ENCODE measurements around the gene NDUFS2. TPM values are rescaled to one million over a fixed set of nuclear protein-coding genes. Genes with fewer than 3 reads are reported as not detected.

The NDUFS2 gene
- total RNA-seq, 1 experiment from 2014 or later = 94.9 TPM

- in situ Hi-C loops (cut with HindIII; ENCODE audit: low pct_unique_long_range_greater_than_20kb, low sequenced_read_pairs) (no loop called here), intact Hi-C loops (cut with micrococcal nuclease; ENCODE audit: unreplicated experiment) (no loop called here)
- H3K4me1 ChIP-seq (ENCODE audit: control insufficient read depth, insufficient read depth, low read length) = no peaks in the 10 kb centered on the region
- no peaks in the 10 kb centered on the region for H3K36me3 ChIP-seq (ENCODE audit: control insufficient read depth, insufficient read depth, low read length)
- H3K27ac ChIP-seq (ENCODE audit: low read length) = no peak overlapping the region
- H3K4me3 ChIP-seq (ENCODE audit: low read depth in 2 of 2, low read length in 2 of 2) = no peak overlapping the region
- ChIA-PET POLR2A (interaction anchor here (0.7 kb wide), 1 partner anchor 189 kb away, joined by 10 read pairs; no protein-coding TSS in a partner anchor), CTCF (no interaction called here)
- TF ChIP-seq CTCF (IDR thresholded peaks at IDR 0.05) = no peak
- no peak for TF ChIP-seq REST (IDR thresholded peaks at IDR 0.05; ENCODE audit: insufficient read depth in 1 of 2, low read depth in 2 of 2, low read length in 1 of 2)
- no peak for TF ChIP-seq TCF7L2 (IDR thresholded peaks at IDR 0.05; ENCODE audit: low read depth, low read length)
- TF ChIP-seq POLR2AphosphoS5 (IDR thresholded peaks at IDR 0.05; ENCODE audit: low read depth, low read length) = no peak
- TF ChIP-seq SIN3A (IDR thresholded peaks at IDR 0.05; ENCODE audit: borderline replicate concordance, insufficient read depth, low read depth, low read length) = no peak
- DNase-seq (ENCODE audit: low read depth, low spot score) (no peak), ATAC-seq (no peak)
- no peaks in the 10 kb centered on the region for H3K9me3 ChIP-seq (ENCODE audit: control insufficient read depth, insufficient read depth, low read depth, low read length)
- no TSS peak for BruUV-seq (replicated peaks)
- H3K27me3 ChIP-seq (ENCODE audit: control insufficient read depth, insufficient read depth, low read length) = no peaks in the 10 kb centered on the region
These were observed 13.8 kb upstream of the NDUFS2 start for GRCh38 chr1:161188381-161188780.

GRCh38 chr1:161189036-161189435 lies 13.1 kb upstream of the NDUFS2 start:
- ATAC-seq (no peak), DNase-seq (ENCODE audit: low read depth, low spot score) (no peak)
- no peak for TF ChIP-seq REST (IDR thresholded peaks at IDR 0.05; ENCODE audit: insufficient read depth in 1 of 2, low read depth in 2 of 2, low read length in 1 of 2)
- no peak for TF ChIP-seq SIN3A (IDR thresholded peaks at IDR 0.05; ENCODE audit: borderline replicate concordance, insufficient read depth, low read depth, low read length)
- TF ChIP-seq CTCF (IDR thresholded peaks at IDR 0.05) = no peak
- TF ChIP-seq TCF7L2 (IDR thresholded peaks at IDR 0.05; ENCODE audit: low read depth, low read length) = no peak
- TF ChIP-seq POLR2AphosphoS5 (IDR thresholded peaks at IDR 0.05; ENCODE audit: low read depth, low read length) = no peak
- in situ Hi-C loops (cut with HindIII; ENCODE audit: low pct_unique_long_range_greater_than_20kb, low sequenced_read_pairs) = no loop called here
- Histone ChIP-seq H3K36me3 (ENCODE audit: control insufficient read depth, insufficient read depth, low read length) (no peaks in the 10 kb centered on the region), H3K4me3 (ENCODE audit: low read depth in 2 of 2, low read length in 2 of 2) (no peak overlapping the region), H3K4me1 (ENCODE audit: control insufficient read depth, insufficient read depth, low read length) (no peaks in the 10 kb centered on the region), H3K27ac (ENCODE audit: low read length) (no peak overlapping the region), H3K27me3 (ENCODE audit: control insufficient read depth, insufficient read depth, low read length) (no peaks in the 10 kb centered on the region), H3K9me3 (ENCODE audit: control insufficient read depth, insufficient read depth, low read depth, low read length) (no peaks in the 10 kb centered on the region)
- CTCF ChIA-PET = no interaction called here
- POLR2A ChIA-PET = no interaction called here
- no TSS peak for BruUV-seq (replicated peaks)
- intact Hi-C loops (cut with micrococcal nuclease; ENCODE audit: unreplicated experiment) = no loop called here
